IMR-90 (cell line): ENCODE results near the gene PRR36. TPM values are rescaled to one million over a fixed set of nuclear protein-coding genes. Genes with fewer than 3 reads are reported as not detected.

ENCODE experiments used
- ATAC-seq: fragments of 200-7000 bp; cut with Tn5 transposase; 2 replicates; pipeline ENCODE4 v1.9.1; 2020; ENCODE audit warnings: low read depth, mild to moderate bottlenecking, moderate library complexity
- BruUV-seq: library from RNA; stranded (reverse); fragments of 400-500 nt; replicated peaks from 2 replicates; lab custom pipeline; 2021; lab: Mats Ljungman, UMichigan
- CTCF ChIA-PET: fragments of 300-600 bp; formaldehyde crosslinking; extraction: SDS; loops from one replicate; lab custom pipeline; 2021; ENCODE audit warnings: antibody characterized with exemption; lab: Yijun Ruan, JAX
- POLR2A ChIA-PET: fragments of 300-600 bp; sonication (Branson Sonifier 250); formaldehyde crosslinking; loops from one replicate; lab custom pipeline; 2022; ENCODE audit warnings: antibody characterized with exemption; ENCODE audit not compliant: unreplicated experiment; lab: Charles Lee
- DNase-seq: peaks from one replicate; pipeline ENCODE4 v3.0.0; 2013
- H2AFZ ChIP-seq: replicated peaks from 2 replicates; pipeline ENCODE3; 2013; ENCODE audit warnings: low read length, mild to moderate bottlenecking; ENCODE audit not compliant: poor library complexity
- H2AK5ac ChIP-seq: 2 replicates; pipeline ENCODE4 v1.6.1; 2013; ENCODE audit warnings: low read depth, low read length, inconsistent platforms
- H2AK9ac ChIP-seq: replicated peaks from 2 replicates; pipeline ENCODE3; 2013; ENCODE audit warnings: mild to moderate bottlenecking, low read depth, low read length, moderate library complexity; ENCODE audit not compliant: poor library complexity
- H2BK120ac ChIP-seq: 2 replicates; pipeline ENCODE4 v1.6.1; 2013; ENCODE audit warnings: low read depth, low read length, inconsistent platforms
- H2BK15ac ChIP-seq: 3 replicates; pipeline ENCODE4 v1.6.1; 2013; ENCODE audit warnings: low read depth, low read length, inconsistent platforms
- H2BK20ac ChIP-seq: 2 replicates; pipeline ENCODE4 v1.6.1; 2013; ENCODE audit warnings: low read depth, mild to moderate bottlenecking, inconsistent platforms, low read length, moderate library complexity
- H2BK5ac ChIP-seq: 2 replicates; pipeline ENCODE4 v1.6.1; 2013; ENCODE audit warnings: mild to moderate bottlenecking, low read depth, low read length, inconsistent platforms; ENCODE audit not compliant: poor library complexity, severe bottlenecking
- H3K14ac ChIP-seq: replicated peaks from 2 replicates; pipeline ENCODE4 v1.6.1; 2013; ENCODE audit warnings: low read depth, low read length, inconsistent platforms
- H3K18ac ChIP-seq: 2 replicates; pipeline ENCODE4 v1.6.1; 2013; ENCODE audit warnings: low read depth, low read length, control low read depth
- H3K23ac ChIP-seq: 2 replicates; pipeline ENCODE4 v1.6.1; 2013; ENCODE audit warnings: low read depth, low read length, inconsistent platforms
- H3K27ac ChIP-seq: 2 replicates; pipeline ENCODE4 v1.5.1; 2013; ENCODE audit warnings: mild to moderate bottlenecking, control low read depth, low read length; ENCODE audit not compliant: insufficient read depth
- H3K27me3 ChIP-seq: 2 replicates; pipeline ENCODE4 v1.6.1; 2013; ENCODE audit warnings: low read length; ENCODE audit not compliant: control insufficient read depth, insufficient read depth
- H3K36me3 ChIP-seq: 2 replicates; pipeline ENCODE4 v1.6.1; 2013; ENCODE audit warnings: low read length, mixed read lengths; ENCODE audit not compliant: control insufficient read depth, insufficient read depth
- H3K4ac ChIP-seq: 2 replicates; pipeline ENCODE4 v1.6.1; 2013; ENCODE audit warnings: low read depth, low read length, inconsistent platforms
- H3K4me1 ChIP-seq: 2 replicates; pipeline ENCODE4 v1.6.1; 2013; ENCODE audit warnings: low read length, mixed read lengths; ENCODE audit not compliant: control insufficient read depth, insufficient read depth
- H3K4me2 ChIP-seq: 2 replicates; pipeline ENCODE4 v1.6.1; 2013; ENCODE audit warnings: low read depth, mild to moderate bottlenecking, control low read depth, low read length, moderate library complexity
- H3K4me3 ChIP-seq: 2 replicates; pipeline ENCODE4 v1.5.1; 2013; ENCODE audit warnings: low read depth, mild to moderate bottlenecking, control low read depth, low read length, moderate library complexity; ENCODE audit not compliant: insufficient read depth
- H3K56ac ChIP-seq: 2 replicates; pipeline ENCODE4 v1.6.1; 2013; ENCODE audit warnings: low read length, inconsistent platforms; ENCODE audit not compliant: insufficient read depth; ENCODE audit errors: extremely low read depth
- H3K79me1 ChIP-seq, 2 experiments: 2 replicates each; pipeline ENCODE4 v1.6.1; 2013; ENCODE audit warnings: low read length in 2 of 2, inconsistent platforms in 1 of 2, low read depth in 1 of 2
- H3K9ac ChIP-seq: 2 replicates; pipeline ENCODE4 v1.6.1; 2013; ENCODE audit warnings: low read depth, low read length, control low read depth
- H3K9me1 ChIP-seq: 2 replicates; pipeline ENCODE4 v1.6.1; 2013; ENCODE audit warnings: low read length, inconsistent platforms; ENCODE audit not compliant: insufficient read depth
- H3K9me3 ChIP-seq: 2 replicates; pipeline ENCODE4 v1.6.1; 2013; ENCODE audit warnings: low read length; ENCODE audit not compliant: control insufficient read depth, insufficient read depth
- H4K20me1 ChIP-seq: 2 replicates; pipeline ENCODE4 v1.6.1; 2013; ENCODE audit warnings: low read length, inconsistent platforms; ENCODE audit not compliant: insufficient read depth
- H4K5ac ChIP-seq: 2 replicates; pipeline ENCODE4 v1.6.1; 2013; ENCODE audit warnings: mild to moderate bottlenecking, low read depth, low read length, control low read depth
- H4K8ac ChIP-seq, 2 experiments: 2 replicates each; pipeline ENCODE4 v1.6.1; 2013; ENCODE audit warnings: low read depth in 2 of 2, low read length in 2 of 2, control low read depth in 1 of 2, inconsistent platforms in 1 of 2
- H4K91ac ChIP-seq: 2 replicates; pipeline ENCODE4 v1.6.1; 2013; ENCODE audit warnings: low read depth, low read length, inconsistent platforms; ENCODE audit not compliant: insufficient read depth
- BHLHE40 ChIP-seq: fragments of 150-350 bp; IDR thresholded peaks from 2 replicates; pipeline ENCODE4 v1.6.1; 2016; ENCODE audit warnings: mild to moderate bottlenecking, low read depth, low read length
- CEBPB ChIP-seq: IDR thresholded peaks from 2 replicates; pipeline ENCODE4 v1.6.1; 2012; ENCODE audit warnings: low read depth, low read length, improper control_type of control experiment
- CHD1 ChIP-seq: IDR thresholded peaks from 2 replicates; pipeline ENCODE4 v1.6.1; 2012; ENCODE audit warnings: low read depth, low read length, improper control_type of control experiment
- MAFK ChIP-seq: IDR thresholded peaks from 2 replicates; pipeline ENCODE4 v1.6.1; 2012; ENCODE audit warnings: low read depth, low read length, improper control_type of control experiment
- NFE2L2 ChIP-seq: fragments of 150-350 bp; IDR thresholded peaks from 2 replicates; pipeline ENCODE4 v1.6.1; 2016; ENCODE audit warnings: low read depth, mild to moderate bottlenecking, low read length
- RAD21 ChIP-seq: IDR thresholded peaks from 2 replicates; pipeline ENCODE4 v1.6.1; 2012; ENCODE audit warnings: low read length, improper control_type of control experiment
- WGBS, 2 experiments: methylation state at CpG; one replicate each; pipeline versions ENCODE4 v1.1.5 to v1.1.7; 2013; ENCODE audit warnings: missing lambda C conversion rate in 2 of 2; ENCODE audit not compliant: insufficient read length in 1 of 2; ENCODE audit errors: extremely low coverage in 2 of 2; 5-methylcytosine and 5-hydroxymethylcytosine counted together
- dilution Hi-C: fragments of 300-500 bp; cut with HindIII; formaldehyde crosslinking; loops from one replicate; pipeline ENCODE4 v1.14.3; 2018; ENCODE audit warnings: low sequenced_read_pairs; ENCODE audit not compliant: unreplicated experiment
- in situ Hi-C: fragments of 300-500 bp; cut with MboI; formaldehyde crosslinking; loops from 3 replicates; pipeline ENCODE4 v1.14.3; 2019; ENCODE audit warnings: low sequenced_read_pairs, inconsistent platforms, mixed read lengths
- intact Hi-C: fragments of 100-400 bp; cut with micrococcal nuclease; formaldehyde crosslinking; loops from 2 replicates; pipeline ENCODE4 v1.10.0; 2022
- polyA plus RNA-seq, 3 experiments: library from polyadenylated mRNA; depleted of rRNA; stranded (reverse); fragments of >200 nt; gene quantifications; 2 replicates each; pipeline ENCODE4 v1.2.3, GENCODE V29; 2012; ENCODE audit warnings: low replicate concordance in 1 of 3
- total RNA-seq: library from RNA; depleted of rRNA; stranded (reverse); fragments of >200 nt; gene quantifications from 2 replicates; pipeline ENCODE4 v1.2.3, GENCODE V29; 2012
- TF ChIP-seq, protein P1 (sequence below): fragments of 150-350 bp; IDR thresholded peaks from 2 replicates; pipeline ENCODE4 v1.6.1; 2016; ENCODE audit warnings: low read depth, mild to moderate bottlenecking, low read length, moderate library complexity, borderline replicate concordance
- TF ChIP-seq, protein P2 (sequence below): conservative IDR thresholded peaks from 2 replicates; pipeline ENCODE4 v1.5.1; 2012; ENCODE audit warnings: mild to moderate bottlenecking, low read depth, low read length, improper control_type of control experiment

PRR36 gene
- total and polyA plus RNA-seq, 2 of the 4 experiments (the other 2 are of a cell fraction): 0.02 TPM; not detected in 1

DNA sequence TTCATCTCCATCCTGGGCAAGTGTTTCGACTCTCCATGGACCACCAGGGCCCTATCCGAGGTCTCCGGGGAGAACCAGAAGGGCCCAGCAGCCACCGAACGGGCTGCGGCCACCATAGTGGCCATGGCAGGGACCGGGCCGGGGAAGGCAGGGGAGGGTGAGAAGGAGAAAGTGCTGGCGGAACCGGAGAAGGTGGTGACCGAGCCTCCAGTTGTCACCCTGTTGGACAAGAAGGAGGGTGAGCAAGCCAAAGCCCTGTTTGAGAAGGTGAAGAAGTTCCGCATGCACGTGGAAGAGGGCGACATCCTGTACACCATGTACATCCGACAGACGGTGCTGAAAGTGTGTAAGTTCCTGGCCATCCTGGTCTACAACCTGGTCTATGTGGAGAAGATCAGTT, 24.8 kb upstream of the PRR36 start:
- H3K9ac ChIP-seq: no peak overlapping the region
- in situ Hi-C loops: no loop called here
- no peak overlapping the region for H3K18ac ChIP-seq
- H2BK5ac ChIP-seq: no peak overlapping the region
- H2AFZ ChIP-seq: no peak overlapping the region
- no peak overlapping the region for H3K4ac ChIP-seq
- H3K4me3 ChIP-seq: no peak overlapping the region
- peaks cover 3% of the 10 kb centered on the region; the same call in 1 of the 2 replicates for H3K4me1 ChIP-seq
- no peak overlapping the region for H2BK15ac ChIP-seq
- H3K9me1 ChIP-seq: peaks cover 8% of the 10 kb centered on the region
- no peak overlapping the region for H3K14ac ChIP-seq
- H3K23ac ChIP-seq: no peak overlapping the region
- no peak overlapping the region for H2BK120ac ChIP-seq
- H2BK20ac ChIP-seq: no peak overlapping the region
- BruUV-seq: no TSS peak
- H4K5ac ChIP-seq: no peak overlapping the region
- H3K56ac ChIP-seq: no peak overlapping the region
- WGBS, 2 experiments: 95% methylated on average over 10 of the region's 16 CpGs; no CpG with 5 or more reads in 1 of the 2 experiments
- CTCF ChIA-PET: interaction anchor here (0.6 kb wide), 1 partner anchor 13 kb away, joined by 4 read pairs; no protein-coding TSS in a partner anchor
- H4K20me1 ChIP-seq: no peaks in the 10 kb centered on the region
- TF ChIP-seq BHLHE40 (no peak), CHD1 (no peak), RAD21 (no peak), CEBPB (no peak), MAFK (no peak), NFE2L2 (no peak)
- TF ChIP-seq, protein P1, sequence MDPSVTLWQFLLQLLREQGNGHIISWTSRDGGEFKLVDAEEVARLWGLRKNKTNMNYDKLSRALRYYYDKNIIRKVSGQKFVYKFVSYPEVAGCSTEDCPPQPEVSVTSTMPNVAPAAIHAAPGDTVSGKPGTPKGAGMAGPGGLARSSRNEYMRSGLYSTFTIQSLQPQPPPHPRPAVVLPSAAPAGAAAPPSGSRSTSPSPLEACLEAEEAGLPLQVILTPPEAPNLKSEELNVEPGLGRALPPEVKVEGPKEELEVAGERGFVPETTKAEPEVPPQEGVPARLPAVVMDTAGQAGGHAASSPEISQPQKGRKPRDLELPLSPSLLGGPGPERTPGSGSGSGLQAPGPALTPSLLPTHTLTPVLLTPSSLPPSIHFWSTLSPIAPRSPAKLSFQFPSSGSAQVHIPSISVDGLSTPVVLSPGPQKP: no peak
- TF ChIP-seq, protein P2, sequence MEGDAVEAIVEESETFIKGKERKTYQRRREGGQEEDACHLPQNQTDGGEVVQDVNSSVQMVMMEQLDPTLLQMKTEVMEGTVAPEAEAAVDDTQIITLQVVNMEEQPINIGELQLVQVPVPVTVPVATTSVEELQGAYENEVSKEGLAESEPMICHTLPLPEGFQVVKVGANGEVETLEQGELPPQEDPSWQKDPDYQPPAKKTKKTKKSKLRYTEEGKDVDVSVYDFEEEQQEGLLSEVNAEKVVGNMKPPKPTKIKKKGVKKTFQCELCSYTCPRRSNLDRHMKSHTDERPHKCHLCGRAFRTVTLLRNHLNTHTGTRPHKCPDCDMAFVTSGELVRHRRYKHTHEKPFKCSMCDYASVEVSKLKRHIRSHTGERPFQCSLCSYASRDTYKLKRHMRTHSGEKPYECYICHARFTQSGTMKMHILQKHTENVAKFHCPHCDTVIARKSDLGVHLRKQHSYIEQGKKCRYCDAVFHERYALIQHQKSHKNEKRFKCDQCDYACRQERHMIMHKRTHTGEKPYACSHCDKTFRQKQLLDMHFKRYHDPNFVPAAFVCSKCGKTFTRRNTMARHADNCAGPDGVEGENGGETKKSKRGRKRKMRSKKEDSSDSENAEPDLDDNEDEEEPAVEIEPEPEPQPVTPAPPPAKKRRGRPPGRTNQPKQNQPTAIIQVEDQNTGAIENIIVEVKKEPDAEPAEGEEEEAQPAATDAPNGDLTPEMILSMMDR: no peak
- POLR2A ChIA-PET: interaction anchor here (0.5 kb wide), 1 partner anchor 16 kb away, joined by 5 read pairs; no protein-coding TSS in a partner anchor
- ATAC-seq (no peak), DNase-seq (no peak)
- peaks cover 4 to 20% of the 10 kb centered on the region in 2 experiments; a peak in 2 of 4 replicates for H3K79me1 ChIP-seq
- H3K27ac ChIP-seq: no peak overlapping the region
- intact Hi-C loops: no loop called here
- no peaks in the 10 kb centered on the region for H3K9me3 ChIP-seq
- no peak overlapping the region for H2AK5ac ChIP-seq
- no peaks in the 10 kb centered on the region for H3K27me3 ChIP-seq
- H2AK9ac ChIP-seq: no peak overlapping the region
- no peak overlapping the region for H4K8ac ChIP-seq
- H3K36me3 ChIP-seq: peaks cover 16% of the 10 kb centered on the region
- dilution Hi-C loops: no loop called here
- no peak overlapping the region for H4K91ac ChIP-seq
- no peak overlapping the region for H3K4me2 ChIP-seq
